Amniotic epithelial cell (primary cell): ENCODE measurements around the gene ENC1.

ENCODE experiments used
- DNase-seq: peaks from one replicate; pipeline ENCODE4 v3.0.0-alpha.2; 2010; ENCODE audit warnings: low read depth

The ENC1 gene

DNA sequence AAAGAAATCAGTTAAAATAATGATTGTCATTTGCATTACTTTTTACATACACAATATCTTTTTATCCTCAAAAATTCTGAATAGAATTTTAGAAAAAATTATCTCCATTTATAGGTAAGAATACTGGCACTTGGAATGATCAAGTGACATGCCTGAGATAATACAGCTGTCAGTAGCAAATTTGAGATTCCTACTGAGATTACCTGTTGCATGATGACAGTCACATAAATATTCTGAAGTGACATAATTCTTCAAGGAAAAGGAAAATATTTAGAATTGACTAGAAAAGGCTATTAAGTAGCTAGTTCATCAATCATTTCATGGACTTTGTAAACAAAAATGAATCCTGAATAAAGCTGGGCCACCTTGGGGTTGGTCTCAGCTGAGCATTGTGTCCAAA is 15.2 kb upstream of the ENC1 start:
- no peak for DNase-seq

DNA sequence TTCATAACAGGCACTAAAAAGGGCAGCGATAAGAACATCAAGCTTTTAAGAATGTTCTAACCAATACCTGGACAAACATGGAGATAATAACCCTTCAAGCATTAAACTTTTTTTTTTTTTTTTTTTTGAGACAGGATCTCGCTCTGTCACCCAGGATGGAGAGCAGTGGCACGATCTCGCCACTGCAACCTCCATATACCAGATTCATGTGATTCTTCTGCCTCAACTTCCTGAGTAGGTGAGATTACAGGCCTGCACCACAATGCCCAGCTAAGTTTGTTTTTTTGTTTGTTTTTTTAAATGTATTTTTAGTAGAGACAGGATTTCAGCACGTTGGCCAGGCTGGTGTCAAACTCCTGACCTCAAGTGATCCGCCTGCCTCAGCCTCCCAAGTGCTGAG is 14.7 kb upstream of the ENC1 start:
- DNase-seq: no peak

DNA sequence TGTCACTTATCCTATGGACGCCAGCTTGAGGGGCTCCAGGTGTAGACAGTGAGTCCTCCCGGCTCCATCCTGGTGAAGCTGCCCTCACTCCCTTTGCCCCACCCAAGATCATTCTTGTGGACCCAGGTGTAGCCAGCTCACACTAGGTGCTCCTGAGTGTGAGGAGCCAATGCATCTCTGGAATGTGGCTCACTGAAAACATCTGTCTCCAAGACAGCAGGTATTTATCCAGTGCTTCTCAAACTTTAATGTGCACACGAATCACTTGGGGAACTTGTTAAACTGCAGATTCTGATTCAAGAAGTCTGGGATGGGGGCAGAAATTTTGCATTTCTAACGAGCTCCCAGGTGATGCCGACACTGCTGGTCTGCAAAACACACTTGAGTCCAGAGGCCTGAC is 13.5 kb upstream of the ENC1 start:
- no peak for DNase-seq

DNA sequence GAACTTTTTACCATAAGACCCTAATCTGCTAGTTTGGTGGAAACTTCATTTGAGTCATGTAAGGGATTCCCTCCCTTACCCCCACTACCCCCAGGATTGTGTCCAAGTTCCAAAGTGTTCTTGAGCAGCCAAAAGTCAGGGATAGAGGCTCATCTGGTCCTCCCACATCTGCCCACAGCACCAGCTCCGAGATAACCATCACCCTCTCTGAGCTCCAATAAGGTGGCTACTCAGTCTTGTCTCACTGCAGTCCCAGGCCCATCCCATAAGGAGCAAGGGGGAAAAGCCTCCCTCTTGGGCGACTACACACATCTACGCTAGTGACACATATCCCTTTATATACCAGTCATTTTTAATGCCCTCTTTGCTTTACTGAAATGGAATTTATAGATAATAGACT is 12.0 kb upstream of the ENC1 start:
- DNase-seq: no peak

DNA sequence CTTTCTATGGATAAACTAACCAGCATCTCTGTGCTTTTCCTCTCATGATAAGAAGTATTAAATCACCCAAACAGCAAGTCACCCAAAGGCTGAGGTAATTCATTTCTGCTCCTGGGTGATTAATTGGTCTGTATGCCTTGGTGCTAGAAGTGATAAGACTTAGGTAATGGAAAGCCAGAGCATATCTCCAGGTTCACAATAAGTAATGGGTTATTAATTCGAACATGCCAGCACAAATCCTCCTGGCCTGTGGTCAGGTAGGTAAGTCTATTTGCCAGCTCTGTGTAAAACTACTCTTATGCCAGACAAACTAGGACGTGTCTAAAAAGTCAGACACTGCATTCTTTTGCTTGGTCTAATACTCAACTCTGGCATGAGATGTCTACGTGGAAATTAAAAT is 11.2 kb upstream of the ENC1 start:
- peak; percentile 39 for DNase-seq

DNA sequence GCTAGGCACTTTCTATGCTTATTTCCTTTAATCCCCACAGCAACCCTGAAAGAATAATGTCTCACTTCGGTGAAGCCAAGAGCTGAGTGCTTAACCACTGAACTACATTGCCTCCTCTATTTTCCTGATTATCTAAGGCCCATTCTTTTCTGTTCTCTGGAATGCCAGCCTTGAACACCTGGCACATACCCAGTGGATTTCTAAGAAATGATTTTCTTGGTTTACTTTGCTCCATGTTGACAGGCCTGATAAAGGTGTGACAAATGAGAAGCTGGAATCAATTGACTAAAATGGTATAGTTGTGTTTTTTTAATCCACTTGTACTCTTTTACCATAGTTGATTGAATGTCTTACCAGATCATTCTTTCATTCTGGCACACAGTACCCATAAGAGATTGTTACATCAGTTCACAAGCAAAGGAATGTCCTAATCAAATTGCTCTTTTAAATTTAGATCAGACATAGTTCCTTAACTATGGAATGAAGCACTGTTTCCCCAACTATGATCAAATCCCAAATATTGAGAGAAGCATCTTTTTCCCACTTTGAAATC is 9.0 kb upstream of the ENC1 start:
- DNase-seq: no peak

DNA sequence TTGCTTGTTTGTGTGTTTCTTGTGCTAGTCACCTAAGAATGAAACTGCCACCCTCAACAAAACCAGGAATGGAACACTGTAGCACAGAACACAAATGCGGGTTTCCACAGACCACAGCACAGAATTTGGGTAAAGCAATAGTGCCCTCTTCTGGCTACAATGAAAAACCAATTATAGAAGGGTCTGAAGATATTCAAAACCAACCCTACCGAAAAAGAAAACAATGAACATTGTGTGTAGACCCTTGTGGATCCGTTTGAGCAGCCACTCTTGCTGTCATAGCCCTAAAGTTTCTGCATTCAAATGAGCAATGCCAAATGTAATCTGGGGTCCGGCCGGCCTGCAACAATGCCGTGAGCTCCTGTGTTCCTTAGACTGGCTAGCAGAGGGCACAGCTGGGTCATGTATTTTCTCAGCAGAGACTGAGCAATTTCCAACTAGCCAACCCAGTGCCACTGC is 8.3 kb upstream of the ENC1 start:
- peak; percentile 57 for DNase-seq

DNA sequence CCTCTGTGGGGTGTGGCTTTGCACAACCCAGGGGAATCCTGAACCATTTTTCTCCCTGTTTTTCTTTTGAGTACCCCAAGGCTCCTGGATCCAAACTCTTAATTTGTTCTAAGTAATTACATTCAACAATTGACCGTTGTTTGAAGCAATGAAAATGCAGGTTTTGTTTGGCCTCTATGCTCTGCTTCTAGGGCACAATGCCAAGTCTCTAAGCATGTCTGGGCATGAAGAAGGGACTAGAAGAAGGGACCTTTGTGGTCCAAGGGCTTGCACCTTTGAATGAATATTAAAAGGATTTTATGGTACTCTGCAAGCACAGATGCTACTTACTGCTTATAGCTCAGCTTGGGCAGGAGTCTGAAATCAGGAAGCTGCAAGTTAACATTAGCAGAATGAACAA is 6.6 kb upstream of the ENC1 start:
- DNase-seq: no peak

DNA sequence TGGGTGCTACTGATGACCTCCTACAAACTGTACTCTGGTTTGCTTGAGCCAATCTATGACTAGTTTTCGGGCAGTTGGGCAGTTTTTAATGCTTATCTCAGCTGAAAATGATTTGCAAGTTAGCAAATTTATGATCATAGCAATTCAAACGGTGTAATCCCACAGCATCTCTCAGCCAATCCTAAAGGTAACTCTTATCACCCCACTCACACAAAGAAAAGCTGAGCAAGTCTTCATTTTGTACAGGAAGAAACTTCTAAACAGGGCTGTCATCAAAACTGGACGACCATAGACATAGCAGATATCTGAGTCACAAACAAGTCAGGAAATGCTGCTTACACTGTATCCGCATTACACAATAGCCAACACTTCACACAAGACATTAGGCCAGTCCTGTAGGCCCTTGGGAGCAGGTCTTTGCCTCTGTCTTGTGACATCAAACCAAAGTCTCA is 2.6 kb upstream of the ENC1 start:
- DNase-seq: peak; percentile 98

DNA sequence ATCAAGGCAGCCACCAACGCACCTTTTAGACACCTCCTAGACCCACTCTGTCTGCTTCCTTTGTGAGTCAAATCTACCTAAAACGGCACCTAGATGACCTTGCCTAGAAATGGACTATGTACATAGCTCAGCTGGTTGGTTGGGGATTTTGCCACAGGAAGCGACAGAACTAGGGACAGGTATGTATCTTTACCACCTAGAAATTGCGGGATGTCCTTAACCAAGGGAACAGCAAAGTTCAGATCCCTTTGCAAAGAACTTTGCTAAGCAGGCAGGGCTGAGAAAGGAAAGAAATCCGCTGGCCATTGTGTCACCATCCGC is 2.0 kb upstream of the ENC1 start:
- DNase-seq: no peak

DNA sequence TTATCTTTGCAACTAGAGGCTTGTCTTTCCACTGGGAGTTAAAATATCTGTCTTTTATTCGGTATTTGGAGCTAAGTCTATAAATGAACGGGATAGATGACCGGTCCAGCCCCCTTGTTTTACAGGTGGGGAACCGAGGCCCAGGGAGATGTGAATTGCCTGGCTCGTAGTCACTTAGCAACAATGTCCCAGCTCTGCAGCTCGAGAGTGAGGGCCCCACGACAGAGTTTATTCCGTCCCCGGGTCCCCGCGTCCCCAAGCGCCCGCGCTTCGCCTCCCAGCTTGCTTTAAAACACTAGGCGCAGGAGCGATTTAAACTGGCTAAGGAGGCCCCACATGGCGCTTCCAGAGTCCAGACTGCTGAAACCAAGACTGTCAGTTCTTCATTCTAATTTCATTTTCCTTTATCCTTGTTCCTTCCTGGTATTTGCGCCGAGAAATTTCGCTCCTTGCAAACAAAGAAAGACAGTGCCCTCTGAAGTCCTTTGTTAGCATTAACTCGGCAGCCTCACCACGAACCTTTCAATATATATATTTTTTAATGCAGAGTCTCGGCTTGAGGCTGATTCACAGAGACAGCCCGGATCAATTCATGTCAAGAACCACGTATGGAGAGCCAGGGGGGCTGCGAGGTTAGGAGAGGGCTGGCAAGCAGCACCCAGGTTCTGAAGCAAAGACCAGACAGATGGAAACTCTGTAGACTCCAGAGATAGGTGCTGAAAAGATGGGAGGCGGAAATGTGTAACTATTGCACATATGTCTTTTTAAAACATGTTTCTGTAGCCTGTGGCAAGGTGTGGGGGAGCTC is 1.4 kb upstream of the ENC1 start:
- peak; percentile 85 for DNase-seq

DNA sequence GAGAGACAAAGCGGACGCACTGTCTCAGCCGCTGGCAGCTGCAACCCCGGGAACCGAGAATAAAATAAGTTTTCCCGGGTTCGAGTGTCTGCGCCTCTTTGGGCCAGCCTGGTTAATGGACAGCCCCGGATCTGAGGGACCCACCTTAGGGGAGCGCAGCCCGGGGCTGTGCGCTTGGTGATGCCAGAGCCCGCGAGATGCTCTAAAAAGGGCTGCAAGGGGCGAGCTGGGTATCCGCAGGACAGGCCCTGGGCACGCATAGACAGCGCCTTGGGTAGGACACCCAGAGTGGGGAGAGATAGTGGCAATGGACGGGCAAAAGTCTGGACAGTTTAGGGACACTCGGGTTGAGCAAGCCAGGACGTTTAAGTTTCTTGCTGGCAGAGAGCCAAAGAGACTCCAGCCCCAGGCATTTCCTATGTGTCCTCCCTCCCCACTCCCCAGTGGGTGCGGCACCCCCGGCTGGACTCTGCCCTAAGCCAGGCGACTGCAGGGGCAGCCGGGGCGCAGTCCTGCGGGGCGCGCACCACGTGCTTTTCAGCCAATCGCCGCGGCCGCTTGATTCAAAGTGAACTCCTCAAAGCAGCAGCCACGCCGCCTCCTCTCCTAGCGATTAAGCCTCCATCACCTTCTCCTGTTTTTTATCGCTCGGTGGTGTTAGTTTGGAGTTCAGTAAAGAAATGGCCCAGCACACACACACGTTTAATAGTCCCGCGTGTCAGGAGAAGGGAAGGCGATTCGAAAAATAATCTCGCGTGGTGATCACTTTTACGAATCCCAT is 616 bp upstream of the ENC1 start:
- DNase-seq: peak; percentile 56

DNA sequence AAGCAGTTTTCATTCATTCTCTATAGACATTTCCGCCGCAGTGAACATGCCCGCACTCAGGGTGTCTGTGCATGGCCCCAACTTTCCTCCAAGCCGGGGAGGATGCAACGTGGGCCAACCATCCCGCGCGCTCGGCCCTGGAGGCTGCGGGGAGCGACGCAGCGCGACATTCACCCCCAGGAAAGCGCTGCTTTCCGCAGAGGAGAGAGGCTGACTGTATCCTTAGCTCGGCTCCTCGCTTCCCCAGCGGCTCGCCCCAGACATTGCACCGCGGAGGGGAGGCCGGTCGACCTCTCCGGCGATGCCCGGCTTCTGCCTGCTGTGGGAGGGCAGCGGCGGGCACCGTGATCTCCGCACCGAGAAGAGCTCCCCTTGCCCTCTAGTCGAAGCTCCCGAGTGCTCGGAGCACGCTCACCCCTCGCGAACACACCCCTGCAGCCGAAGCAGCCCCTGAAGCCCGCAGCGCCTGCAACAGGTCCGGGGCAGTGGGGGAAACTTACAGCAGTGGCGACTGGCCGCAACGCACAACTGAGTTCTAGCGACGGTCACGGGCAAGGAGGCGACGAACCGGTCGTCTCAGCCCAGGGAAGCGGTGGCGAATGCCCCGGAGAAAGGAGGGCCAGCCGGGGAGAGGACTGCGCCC is 600 bp downstream of the ENC1 start:
- DNase-seq: peak; percentile 39

DNA sequence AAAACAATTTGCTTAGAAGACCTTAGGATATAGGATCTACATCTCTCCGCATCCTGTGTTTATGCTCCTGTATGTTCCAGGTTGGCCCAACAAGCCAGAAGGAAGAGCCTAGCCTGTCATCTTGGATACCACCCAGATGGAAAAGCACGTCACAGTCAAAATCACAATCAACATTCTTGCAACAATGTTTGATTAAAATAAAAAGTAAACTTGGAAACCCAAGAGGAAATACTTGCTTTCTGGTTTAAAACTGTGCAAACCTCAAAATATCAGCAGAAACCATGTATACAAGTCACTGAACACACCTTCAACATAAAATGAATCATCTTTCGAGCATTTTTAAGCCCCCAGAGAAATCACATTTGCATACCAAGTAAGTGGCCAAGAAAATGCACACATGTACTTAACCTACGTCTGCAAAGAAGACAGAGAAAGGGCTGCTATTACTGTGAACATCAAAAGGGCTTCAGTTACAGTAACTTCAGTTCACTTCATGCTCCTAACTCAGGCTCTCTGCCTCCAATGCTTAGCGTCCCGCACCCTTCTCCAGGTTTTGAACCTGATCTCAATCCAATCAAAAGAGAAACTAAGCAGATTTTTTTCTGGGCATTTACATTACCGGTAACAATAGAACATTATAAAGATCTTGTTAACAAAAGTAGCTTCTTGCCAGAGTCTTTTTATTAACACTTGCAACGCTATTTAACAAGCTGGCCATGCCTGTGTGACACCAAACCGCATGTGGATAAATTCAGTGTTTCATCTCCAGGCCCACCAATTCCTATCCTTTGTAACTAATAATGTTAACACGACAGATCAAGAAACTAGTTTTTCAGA is 1.3 kb downstream of the ENC1 start:
- DNase-seq: peak; percentile 44

DNA sequence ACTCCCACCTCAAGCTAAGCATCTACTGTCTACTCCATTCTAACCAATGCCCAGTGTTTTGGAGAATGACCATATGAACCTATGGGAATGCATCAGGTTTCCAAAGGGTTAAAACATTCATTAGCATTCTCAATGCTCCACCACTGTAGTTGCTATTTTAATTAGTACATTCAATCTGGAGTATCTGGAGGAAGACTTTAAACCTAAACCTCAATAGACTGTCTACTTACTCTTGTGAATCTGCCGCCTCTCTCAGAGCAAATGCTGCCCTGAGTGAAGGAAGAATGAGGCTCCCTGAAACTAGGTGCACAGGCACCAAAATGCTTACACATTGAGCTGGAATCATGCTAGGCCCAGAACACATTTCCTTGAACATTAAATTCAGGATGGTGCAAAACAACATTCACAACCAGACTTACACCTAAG is 2.0 kb downstream of the ENC1 start:
- DNase-seq: no peak

DNA sequence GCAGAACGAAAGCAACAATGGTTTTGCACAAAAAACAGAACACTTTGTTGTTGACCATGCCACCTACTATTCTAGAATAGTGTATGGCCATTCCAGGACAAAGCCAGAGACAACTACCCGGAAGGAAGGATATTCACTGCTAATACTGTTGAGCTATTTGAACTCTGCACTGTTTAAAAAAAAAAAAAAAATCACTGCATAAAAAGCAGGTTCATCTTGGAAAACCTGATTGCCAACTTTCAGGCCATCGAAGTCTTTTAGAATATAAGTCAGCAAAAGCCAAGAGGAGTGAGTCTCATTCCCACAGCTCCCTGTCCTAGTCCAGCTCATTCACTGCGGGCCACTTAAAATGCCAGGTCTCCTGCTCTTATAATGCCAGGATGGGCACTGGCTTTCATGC is 4.0 kb downstream of the ENC1 start:
- DNase-seq: no peak

DNA sequence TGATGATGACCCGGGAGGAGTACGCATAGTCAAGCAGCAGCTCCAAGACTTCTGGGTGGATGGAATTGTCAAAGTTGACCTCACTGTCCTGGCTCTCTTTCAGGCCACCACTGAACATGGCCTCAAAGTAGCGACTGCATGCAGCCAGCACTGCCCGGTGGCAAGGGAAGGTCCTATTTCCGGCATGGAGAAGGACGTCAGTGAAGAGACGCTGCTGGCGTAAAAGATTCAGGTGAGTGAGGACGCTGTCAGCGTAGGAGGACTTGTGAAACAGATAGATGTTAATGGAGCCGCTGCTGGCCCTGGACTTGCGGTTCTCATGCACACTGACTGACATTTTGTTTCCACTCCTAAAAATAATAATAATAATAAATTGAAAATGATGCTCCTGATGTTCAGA is 4.4 kb downstream of the ENC1 start:
- no peak for DNase-seq

DNA sequence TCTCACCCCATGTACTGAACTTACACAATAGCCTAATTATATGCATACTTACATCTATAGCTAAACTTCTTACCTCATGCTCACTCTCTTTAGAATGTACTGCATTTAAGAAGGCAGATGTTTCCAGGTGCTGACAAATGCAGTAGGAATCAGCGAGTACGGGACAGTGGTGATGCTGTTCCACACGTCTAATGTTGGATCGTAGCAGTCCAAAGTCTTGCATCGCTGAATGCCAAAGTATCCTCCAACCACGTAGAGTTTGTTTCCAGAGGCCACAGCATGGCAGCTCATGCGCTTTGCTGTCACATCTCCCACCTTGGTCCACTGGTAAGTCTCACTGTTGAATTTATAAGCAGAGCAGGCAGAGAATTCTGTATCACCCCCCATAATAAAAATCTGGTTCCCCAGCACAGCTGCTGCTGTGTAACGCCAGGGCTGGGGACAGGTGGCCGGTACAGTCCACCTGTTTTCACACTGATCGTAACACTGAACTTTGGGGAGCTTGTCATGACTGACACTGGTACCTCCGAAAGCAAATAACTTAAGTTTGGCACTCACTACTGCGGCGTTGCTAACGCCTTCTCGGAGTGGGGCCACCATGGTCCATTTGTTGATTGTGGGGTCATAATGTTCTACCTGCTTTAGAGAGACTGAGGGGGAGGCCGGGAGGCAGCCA is 5.8 kb downstream of the ENC1 start:
- DNase-seq: no peak

DNA sequence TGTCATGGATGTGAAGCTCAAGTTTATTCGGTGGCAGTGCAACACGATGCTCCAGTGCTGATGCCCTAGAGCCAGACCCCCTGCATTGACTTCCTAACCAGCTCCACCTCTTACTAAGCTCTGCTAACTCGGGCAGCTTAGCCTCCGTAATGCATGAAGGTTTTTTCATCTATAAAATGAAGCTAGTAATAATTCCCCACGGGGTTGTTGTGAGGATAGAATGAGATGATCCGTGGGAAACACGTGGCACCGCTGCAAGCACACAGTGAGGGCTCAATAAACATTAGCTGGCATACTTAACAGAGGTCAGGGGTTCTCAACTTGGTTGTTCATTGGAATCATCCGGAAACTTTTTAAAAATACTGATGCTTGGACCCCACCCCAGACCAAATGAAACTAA is 6.8 kb downstream of the ENC1 start:
- DNase-seq: no peak

DNA sequence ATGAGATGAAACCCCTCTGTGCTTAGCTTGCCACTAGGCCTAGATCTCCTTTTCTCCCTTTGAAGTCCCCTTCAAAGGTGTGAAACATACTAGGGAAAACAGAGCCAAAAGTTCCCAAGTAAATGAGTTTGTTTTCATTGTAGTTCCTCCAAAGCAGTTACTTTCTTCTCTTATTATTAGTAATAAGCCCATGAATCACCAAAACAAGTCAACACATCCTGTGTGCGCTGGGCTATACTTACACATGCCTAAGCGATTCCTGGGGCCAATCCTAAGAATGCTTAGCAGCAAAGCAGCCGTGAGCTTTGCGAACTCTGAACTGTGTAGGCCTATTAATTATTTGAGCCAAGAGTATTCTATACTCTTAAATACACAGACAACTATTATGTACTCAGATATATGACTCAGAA is 7.6 kb downstream of the ENC1 start:
- DNase-seq: peak; percentile 80
